C4-2B (cell line): Measurements from ENCODE around the gene PEA15.

Source experiments
- H3K27ac ChIP-seq: fragments of 450-650 bp; 2 replicates; pipeline ENCODE4 v1.5.1; 2017
- CTCF ChIP-seq: fragments of 450-650 bp; conservative IDR thresholded peaks from 2 replicates; pipeline ENCODE4 v1.5.1; 2017; ENCODE audit warnings: mild to moderate bottlenecking
- ZFX ChIP-seq: fragments of 450-650 bp; IDR thresholded peaks from 2 replicates; pipeline ENCODE4 v1.6.1; 2017

PEA15 gene

GRCh38 chr1:160227561-160227960 is 22.4 kb downstream of the PEA15 start:
- no peak overlapping the region for H3K27ac ChIP-seq
- TF ChIP-seq ZFX (no peak), CTCF (no peak)

GRCh38 chr1:160228431-160228830 is 23.2 kb downstream of the PEA15 start:
- TF ChIP-seq CTCF, result no peak
- H3K27ac ChIP-seq, result no peak overlapping the region

DNA sequence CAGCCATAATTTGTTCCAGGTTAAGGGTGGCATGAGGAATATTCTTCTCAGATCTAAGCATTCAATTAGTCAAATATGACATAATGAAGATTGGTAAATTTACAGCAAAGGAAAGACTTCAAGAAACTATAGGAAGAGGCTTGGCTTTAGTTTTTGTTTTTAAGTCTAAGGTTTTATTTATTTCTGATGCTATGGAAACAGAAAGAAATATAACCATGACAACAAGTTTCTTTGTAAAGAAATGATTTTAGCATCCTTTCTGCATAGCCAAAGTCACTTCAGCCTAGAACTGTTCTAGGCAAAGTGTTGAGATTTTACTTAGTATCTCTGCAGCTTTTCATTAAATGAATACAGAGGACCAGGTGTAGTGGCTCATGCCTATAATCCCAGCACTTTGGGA is 27.7 kb downstream of the PEA15 start:
- no peak overlapping the region for H3K27ac ChIP-seq
- no peak for TF ChIP-seq CTCF
- TF ChIP-seq ZFX, result no peak

GRCh38 chr1:160236806-160237205 is 31.6 kb downstream of the PEA15 start:
- no peak for TF ChIP-seq CTCF
- TF ChIP-seq ZFX, result no peak
- no peak overlapping the region for H3K27ac ChIP-seq

DNA sequence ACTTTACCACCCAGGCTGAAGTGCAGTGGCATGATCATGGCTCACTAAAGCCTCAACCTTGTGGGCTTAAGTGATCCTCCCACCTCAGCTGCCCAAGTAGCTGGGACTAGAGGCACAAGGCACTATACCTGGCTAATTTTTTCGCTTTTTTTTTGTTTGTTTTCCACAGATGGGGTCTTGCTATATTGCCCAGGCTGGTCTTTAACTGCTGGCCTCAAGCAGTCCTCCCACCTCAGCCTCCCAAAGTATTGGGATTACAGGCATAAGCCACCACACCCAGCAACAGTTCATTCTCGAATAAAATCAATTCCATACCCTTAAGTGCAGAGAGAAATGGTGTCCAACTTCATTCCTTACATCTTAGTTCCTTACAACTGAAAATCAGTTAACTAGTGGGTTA is 32.4 kb downstream of the PEA15 start:
- no peak for TF ChIP-seq ZFX
- no peak for TF ChIP-seq CTCF

DNA sequence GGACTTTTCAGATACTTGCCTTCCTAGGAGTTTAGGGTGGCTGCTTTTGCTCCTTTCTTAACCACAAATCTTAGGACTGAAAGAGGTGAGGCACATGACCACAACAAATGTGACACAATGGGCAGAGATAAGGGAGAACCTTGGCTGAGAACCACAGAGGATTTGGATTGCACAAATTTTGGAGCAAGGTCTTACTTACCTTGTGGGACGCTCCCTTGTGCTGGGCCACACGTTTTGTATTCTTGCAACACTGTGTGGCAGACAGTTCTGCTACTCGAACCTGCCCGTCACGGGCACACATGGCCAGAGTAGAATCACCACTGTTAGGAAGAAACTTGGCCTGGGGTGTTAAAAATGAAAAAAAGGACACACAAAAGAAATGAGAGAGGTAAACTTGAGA is 33.2 kb downstream of the PEA15 start:
- no peak for TF ChIP-seq CTCF
- no peak for TF ChIP-seq ZFX

More for the DNA sequence above, 32.4 kb downstream of the PEA15 start:
- H3K27ac ChIP-seq, result no peak overlapping the region

GRCh38 chr1:160239582-160240299 is 34.6 kb downstream of the PEA15 start:
- TF ChIP-seq ZFX (no peak), CTCF (no peak)
- no peak overlapping the region for H3K27ac ChIP-seq

More for the DNA sequence above, 33.2 kb downstream of the PEA15 start:
- H3K27ac ChIP-seq, result no peak overlapping the region
